ENCODE data around the gene RNU6-9. TPM values are rescaled to one million over a fixed set of nuclear protein-coding genes. Genes with fewer than 3 reads are reported as not detected.

RNU6-9 gene
- total RNA-seq, 3 donors from 2014 or later (not counting 1 experiment from before 2014, with no cell fraction given) = not detected

GRCh38 chr19:934865-935479 is 41.7 kb downstream of the RNU6-9 start:
- TF ChIP-seq CTCF (IDR thresholded peaks at IDR 0.05) = no peak
- peaks cover 56% of the 10 kb centered on the region for H3K4me1 ChIP-seq (ENCODE audit: control insufficient read depth, insufficient read depth, low read length)
- no peak overlapping the region for H3K27ac ChIP-seq (ENCODE audit: low read length)

GRCh38 chr19:936175-936546 is 42.9 kb downstream of the RNU6-9 start:
- DNase-seq = no peak
- peaks cover 0 to 3% of the 10 kb centered on the region in 2 donors for H3K27me3 Mint-ChIP-seq (ENCODE audit: low read depth in 2 of 2)

More at GRCh38 chr19:934865-935479, 41.7 kb downstream of the RNU6-9 start:
- Histone ChIP-seq H3K27me3 (ENCODE audit: control insufficient read depth, insufficient read depth, low read length) (no peaks in the 10 kb centered on the region), H3K4me3 (ENCODE audit: low read length) (no peak overlapping the region), H3K9me3 (ENCODE audit: control insufficient read depth, insufficient read depth, low read length) (peaks cover 2% of the 10 kb centered on the region), H3K36me3 (ENCODE audit: control insufficient read depth, insufficient read depth, low read length) (no peaks in the 10 kb centered on the region)
- peaks cover 11 to 38% of the 10 kb centered on the region in 2 donors for H3K4me1 Mint-ChIP-seq
- no peak overlapping the region for H3K4me3 Mint-ChIP-seq
- DNase-seq = no peak
- ATAC-seq = peak; percentile 59 to 62 (median 61)
- peaks cover 0 to 3% of the 10 kb centered on the region in 2 donors for H3K27me3 Mint-ChIP-seq (ENCODE audit: low read depth in 2 of 2)
- no peak overlapping the region for H3K27ac Mint-ChIP-seq
- 37% methylated on average over 31 of the region's 31 CpGs for WGBS (ENCODE audit: insufficient coverage)
- intact Hi-C loops (cut with micrococcal nuclease) = no loop called here
- H3K36me3 Mint-ChIP-seq = no peaks in the 10 kb centered on the region
- H3K9me3 Mint-ChIP-seq = no peaks in the 10 kb centered on the region

GRCh38 chr19:937259-937694 is 44.0 kb downstream of the RNU6-9 start:
- Mint-ChIP-seq H3K36me3 (no peaks in the 10 kb centered on the region), H3K4me3 (peak overlapping the region; percentile 33), H3K9me3 (no peaks in the 10 kb centered on the region), H3K27ac (peak overlapping the region in 1 of 2 donors; percentile 24), H3K4me1 (peaks cover 23 to 49% of the 10 kb centered on the region in 2 donors), H3K27me3 (ENCODE audit: low read depth in 2 of 2) (peaks cover 0 to 3% of the 10 kb centered on the region in 2 donors)
- no peak overlapping the region for H3K27ac ChIP-seq (ENCODE audit: low read length)
- DNase-seq (peak in 1 of 2 donors; percentile 76), ATAC-seq (peak in 1 of 3 donors; percentile 52)
- H3K9me3 ChIP-seq (ENCODE audit: control insufficient read depth, insufficient read depth, low read length) = peaks cover 2% of the 10 kb centered on the region
- TF ChIP-seq CTCF (IDR thresholded peaks at IDR 0.05) = no peak
- no peaks in the 10 kb centered on the region for H3K27me3 ChIP-seq (ENCODE audit: control insufficient read depth, insufficient read depth, low read length)
- H3K4me3 ChIP-seq (ENCODE audit: low read length) = no peak overlapping the region
- peaks cover 67% of the 10 kb centered on the region for H3K4me1 ChIP-seq (ENCODE audit: control insufficient read depth, insufficient read depth, low read length)
- H3K36me3 ChIP-seq (ENCODE audit: control insufficient read depth, insufficient read depth, low read length) = no peaks in the 10 kb centered on the region
- intact Hi-C loops (cut with micrococcal nuclease) = no loop called here
- 68% methylated on average over 15 of the region's 16 CpGs for WGBS (ENCODE audit: insufficient coverage)

More at GRCh38 chr19:936175-936546, 42.9 kb downstream of the RNU6-9 start:
- no peaks in the 10 kb centered on the region for H3K36me3 Mint-ChIP-seq
- TF ChIP-seq CTCF (IDR thresholded peaks at IDR 0.05) = no peak
- Histone ChIP-seq H3K36me3 (ENCODE audit: control insufficient read depth, insufficient read depth, low read length) (no peaks in the 10 kb centered on the region), H3K4me1 (ENCODE audit: control insufficient read depth, insufficient read depth, low read length) (peaks cover 64% of the 10 kb centered on the region), H3K4me3 (ENCODE audit: low read length) (no peak overlapping the region), H3K27ac (ENCODE audit: low read length) (no peak overlapping the region), H3K27me3 (ENCODE audit: control insufficient read depth, insufficient read depth, low read length) (no peaks in the 10 kb centered on the region), H3K9me3 (ENCODE audit: control insufficient read depth, insufficient read depth, low read length) (peaks cover 2% of the 10 kb centered on the region)
- no peak for ATAC-seq
- intact Hi-C loops (cut with micrococcal nuclease) = no loop called here
- no peak overlapping the region for H3K27ac Mint-ChIP-seq
- H3K4me1 Mint-ChIP-seq = peaks cover 16 to 46% of the 10 kb centered on the region in 2 donors
- WGBS (ENCODE audit: insufficient coverage) = 96% methylated on average over 10 of the region's 10 CpGs
- H3K4me3 Mint-ChIP-seq = no peak overlapping the region
- H3K9me3 Mint-ChIP-seq = no peaks in the 10 kb centered on the region

All from natural killer cell (primary cell).